Lower leg skin (tissue), 4 donors: Measurements from ENCODE around the gene ZBTB1. TPM values are rescaled to one million over a fixed set of nuclear protein-coding genes. Genes with fewer than 3 reads are reported as not detected.
"Not testable (repeated sequence)": the region's sequence is repeated elsewhere in the genome, so short reads cannot be mapped to it uniquely, and the experiment has no call there.

Source experiments
- DNase-seq, 2 donors: peaks; one replicate each; pipeline ENCODE4 v3.0.0-alpha.2; 2019; ENCODE audit warnings: low spot score in 2 of 2
- H3K4me3 ChIP-seq: fragments of 200-600 bp; sonication (generic); 2 replicates; pipeline ENCODE4 v1.5.1; 2017; ENCODE audit warnings: mild to moderate bottlenecking, low read depth; ENCODE audit not compliant: poor library complexity, severe bottlenecking
- POLR2A ChIP-seq, 2 donors: fragments of 450-650 bp; IDR thresholded peaks; one replicate each; pipeline ENCODE4 v1.6.1; 2016 to 2017; ENCODE audit warnings: antibody characterized with exemption in 2 of 2, mild to moderate bottlenecking in 1 of 2, moderate library complexity in 1 of 2
- WGBS, 2 donors: methylation state at CpG; one replicate each; pipeline ENCODE4 v1.1.5; 2018; 5-methylcytosine and 5-hydroxymethylcytosine counted together
- intact Hi-C: fragments of 100-400 bp; cut with DNase I; formaldehyde crosslinking; loops from one replicate; pipeline ENCODE4 v1.15.0; 2023; ENCODE audit warnings: low total_unique reads
- total RNA-seq, 4 donors: library from RNA; depleted of rRNA; stranded (reverse); fragments of >200 nt; gene quantifications; one replicate each; pipeline ENCODE4 v1.1.0, GENCODE V29; 2016
- TF ChIP-seq, protein P1 (sequence below), 3 donors: fragments of 450-650 bp; IDR thresholded peaks; one replicate each; pipeline ENCODE4 v1.5.1; 2016; ENCODE audit warnings: antibody characterized with exemption in 3 of 3, mild to moderate bottlenecking in 3 of 3, moderate library complexity in 2 of 3

The ZBTB1 gene
- total RNA-seq, 4 donors from 2014 or later, result 35.2 to 50.4 (median 39.4) TPM

DNA sequence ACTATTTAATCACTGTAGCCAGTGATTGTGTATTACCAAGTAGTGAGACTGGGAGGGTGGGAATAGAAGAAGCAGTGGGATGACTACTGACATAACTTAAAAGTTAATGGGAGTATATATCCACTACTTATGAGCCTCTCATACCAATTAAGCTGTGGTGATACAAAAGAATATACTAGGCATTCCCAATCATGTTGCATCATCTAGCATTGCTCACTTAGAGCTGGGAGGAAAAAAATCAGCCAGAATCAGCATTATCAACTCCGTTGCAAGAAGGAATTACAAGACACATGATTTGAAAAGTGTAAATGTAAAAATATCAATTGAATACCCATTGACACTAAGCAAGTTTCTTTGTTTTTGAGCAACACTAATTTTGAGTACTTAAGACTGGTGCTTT is 44.4 kb downstream of the ZBTB1 start:
- DNase-seq, result no peak
- WGBS, 2 donors, result 52 to 58% methylated on average over 1 of the region's 1 CpG
- intact Hi-C loops, result no loop called here
- H3K4me3 ChIP-seq, result no peak overlapping the region
- TF ChIP-seq, protein P1, sequence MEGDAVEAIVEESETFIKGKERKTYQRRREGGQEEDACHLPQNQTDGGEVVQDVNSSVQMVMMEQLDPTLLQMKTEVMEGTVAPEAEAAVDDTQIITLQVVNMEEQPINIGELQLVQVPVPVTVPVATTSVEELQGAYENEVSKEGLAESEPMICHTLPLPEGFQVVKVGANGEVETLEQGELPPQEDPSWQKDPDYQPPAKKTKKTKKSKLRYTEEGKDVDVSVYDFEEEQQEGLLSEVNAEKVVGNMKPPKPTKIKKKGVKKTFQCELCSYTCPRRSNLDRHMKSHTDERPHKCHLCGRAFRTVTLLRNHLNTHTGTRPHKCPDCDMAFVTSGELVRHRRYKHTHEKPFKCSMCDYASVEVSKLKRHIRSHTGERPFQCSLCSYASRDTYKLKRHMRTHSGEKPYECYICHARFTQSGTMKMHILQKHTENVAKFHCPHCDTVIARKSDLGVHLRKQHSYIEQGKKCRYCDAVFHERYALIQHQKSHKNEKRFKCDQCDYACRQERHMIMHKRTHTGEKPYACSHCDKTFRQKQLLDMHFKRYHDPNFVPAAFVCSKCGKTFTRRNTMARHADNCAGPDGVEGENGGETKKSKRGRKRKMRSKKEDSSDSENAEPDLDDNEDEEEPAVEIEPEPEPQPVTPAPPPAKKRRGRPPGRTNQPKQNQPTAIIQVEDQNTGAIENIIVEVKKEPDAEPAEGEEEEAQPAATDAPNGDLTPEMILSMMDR (IDR thresholded peaks at IDR 0.05), result no peak
- TF ChIP-seq POLR2A (IDR thresholded peaks at IDR 0.05), result no peak

DNA sequence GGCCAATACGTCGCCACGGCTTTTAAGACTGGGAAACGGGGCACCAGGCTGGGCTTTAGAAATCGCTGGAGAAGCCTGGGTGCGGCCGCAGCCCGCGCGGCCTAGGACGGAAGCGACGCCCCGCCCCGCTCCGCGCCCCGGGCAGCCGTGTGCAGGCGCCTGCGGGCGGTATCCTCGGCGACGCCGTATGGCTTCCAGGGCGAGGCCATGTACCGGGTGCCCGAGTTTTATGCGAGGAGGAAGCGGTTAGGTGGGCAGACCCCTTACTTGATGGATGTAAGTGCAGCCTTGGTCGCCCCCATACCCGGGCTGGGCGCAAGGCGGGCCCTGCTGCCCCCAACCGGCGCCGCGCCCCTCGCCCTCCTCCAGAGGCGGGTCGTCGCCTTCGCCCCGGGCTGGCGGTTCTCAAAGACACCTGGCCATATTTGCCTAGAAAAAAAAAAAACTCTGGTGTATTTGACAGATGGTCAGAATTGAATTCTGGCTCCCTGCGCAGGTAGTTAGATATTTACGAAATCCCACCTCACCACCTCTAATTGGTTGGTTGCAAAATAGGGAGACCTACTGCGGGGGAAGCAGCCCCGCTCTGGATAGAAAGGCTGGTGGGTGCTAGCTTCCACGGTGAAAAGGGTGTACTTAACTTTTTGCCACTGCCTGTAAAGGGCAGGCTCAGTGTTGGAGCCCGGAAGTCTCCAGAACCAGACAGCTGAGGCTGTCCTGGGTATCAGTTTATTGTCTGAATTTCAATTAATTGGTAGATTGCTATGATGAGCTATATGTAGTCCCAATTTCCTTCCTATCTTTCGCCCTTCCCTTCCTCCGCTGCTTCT is 45.4 kb downstream of the ZBTB1 start, which contains the start of gene PPP1R36:
Gene PPP1R36 (plus strand): TSS at position 171 of the 830 bp plus-strand sequence. CDS start 37 bp downstream, at position 208.
- TF ChIP-seq, protein P1 (IDR thresholded peaks at IDR 0.05), result no peak
- TF ChIP-seq POLR2A (IDR thresholded peaks at IDR 0.05), result no peak
- intact Hi-C loops, result no loop called here
- H3K4me3 ChIP-seq, result peak within 1 kb of the TSS; percentile 18
- peak in 1 of 2 donors; percentile 90 for DNase-seq
- 4 to 7% methylated on average over 50 to 51 of the region's 54 CpGs for WGBS, 2 donors

DNA sequence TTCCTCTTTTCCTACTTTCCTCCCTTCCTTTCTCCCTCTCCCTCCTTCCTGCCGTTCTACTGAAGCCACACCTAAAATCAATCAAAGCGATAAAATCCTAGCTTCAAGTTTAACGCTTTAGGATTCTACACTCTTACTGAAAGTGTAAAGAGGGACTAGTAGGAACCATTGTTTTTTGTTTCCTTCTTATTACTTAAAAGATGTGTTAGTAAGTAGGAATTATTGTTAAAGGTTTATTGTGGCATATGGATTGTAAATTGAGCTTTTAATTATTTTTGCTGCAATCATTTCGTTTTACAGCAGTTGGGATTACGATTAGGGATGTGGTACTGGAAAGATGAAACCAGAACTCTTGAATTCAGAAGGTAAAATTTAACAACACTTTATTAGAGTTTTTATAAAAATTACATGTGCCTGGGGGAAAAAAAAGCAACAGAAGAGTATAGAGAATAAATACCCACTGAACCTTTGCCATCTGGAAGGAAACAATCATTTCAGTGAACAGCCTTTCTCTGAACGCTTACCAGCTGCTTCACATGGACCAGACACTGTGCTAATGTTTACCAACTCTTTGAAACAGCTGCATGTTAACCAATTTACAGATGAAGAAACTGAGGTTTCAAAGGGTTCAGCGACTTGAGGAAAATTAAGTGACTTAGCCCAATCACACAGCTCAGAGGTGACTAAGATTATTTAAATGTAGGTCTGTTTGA is 46.2 kb downstream of the ZBTB1 start:
- WGBS, 2 donors, result 34 to 42% methylated on average over 7 of the region's 7 CpGs
- no peak for TF ChIP-seq POLR2A (IDR thresholded peaks at IDR 0.05)
- TF ChIP-seq, protein P1 (IDR thresholded peaks at IDR 0.05), result no peak
- DNase-seq, result no peak
- no peak overlapping the region for H3K4me3 ChIP-seq
- intact Hi-C loops, result no loop called here

GRCh38 chr14:64554556-64554955 is 50.0 kb downstream of the ZBTB1 start:
- H3K4me3 ChIP-seq, result no peak overlapping the region
- intact Hi-C loops, result no loop called here
- no peak for TF ChIP-seq POLR2A (IDR thresholded peaks at IDR 0.05)
- TF ChIP-seq, protein P1 (IDR thresholded peaks at IDR 0.05), result no peak
- WGBS, 2 donors, result 63 to 65% methylated on average over 4 of the region's 4 CpGs
- DNase-seq, result no peak

GRCh38 chr14:64556526-64556925 is 52.0 kb downstream of the ZBTB1 start:
- TF ChIP-seq, protein P1 (IDR thresholded peaks at IDR 0.05), result no peak
- no peak for TF ChIP-seq POLR2A (IDR thresholded peaks at IDR 0.05)
- no peak for DNase-seq
- no peak overlapping the region for H3K4me3 ChIP-seq
- 93 to 94% methylated on average over 5 of the region's 5 CpGs for WGBS, 2 donors
- intact Hi-C loops, result no loop called here

DNA sequence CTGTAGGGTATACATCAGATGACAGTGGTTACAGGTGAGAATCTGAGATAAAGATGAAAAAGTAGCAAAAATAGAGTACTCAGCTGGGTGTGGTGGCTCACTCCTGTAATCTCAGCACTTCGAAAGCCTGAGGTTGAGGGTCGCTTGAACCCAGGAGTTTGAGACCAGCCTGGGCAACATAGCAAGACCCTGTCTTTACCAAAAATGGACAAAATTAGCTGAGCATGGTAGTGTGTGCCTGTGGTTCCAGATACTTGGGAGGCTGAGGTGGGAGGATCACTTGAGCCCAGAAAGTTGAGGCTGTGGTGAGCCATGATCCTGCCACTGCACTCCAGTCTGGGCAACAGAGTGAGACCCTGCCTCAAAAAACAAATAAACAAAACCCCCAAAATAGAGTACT is 53.6 kb downstream of the ZBTB1 start:
- intact Hi-C loops, DNase-seq, H3K4me3 ChIP-seq: not testable (repeated sequence)
- WGBS, 2 donors, result 89 to 94% methylated on average over 2 of the region's 2 CpGs
